Adrenal gland (tissue), 5 donors: Measurements from ENCODE around the gene RAD23A.

Experiments used
- POLR2A ChIP-seq, 2 donors: fragments of 450-650 bp; IDR thresholded peaks; one replicate each; pipeline ENCODE4 v1.6.1; 2017; ENCODE audit warnings: antibody characterized with exemption in 2 of 2, mild to moderate bottlenecking in 2 of 2, moderate library complexity in 1 of 2
- TF ChIP-seq, protein P1 (sequence below), 6 experiments: fragments of 450-650 bp in 4 of 6; fragments of 200-600 bp in 2 of 6; sonication (generic) in 1 of 6; IDR thresholded peaks; 1 replicate in 5 of 6; 2 replicates in 1 of 6; pipeline versions ENCODE4 v1.5.1 to v1.8.0; 2016 to 2021; ENCODE audit warnings: antibody characterized with exemption in 6 of 6, mild to moderate bottlenecking in 2 of 6, moderate library complexity in 1 of 6
- donor health status: DM: no; HTN: no; CAD: no.

DNA sequence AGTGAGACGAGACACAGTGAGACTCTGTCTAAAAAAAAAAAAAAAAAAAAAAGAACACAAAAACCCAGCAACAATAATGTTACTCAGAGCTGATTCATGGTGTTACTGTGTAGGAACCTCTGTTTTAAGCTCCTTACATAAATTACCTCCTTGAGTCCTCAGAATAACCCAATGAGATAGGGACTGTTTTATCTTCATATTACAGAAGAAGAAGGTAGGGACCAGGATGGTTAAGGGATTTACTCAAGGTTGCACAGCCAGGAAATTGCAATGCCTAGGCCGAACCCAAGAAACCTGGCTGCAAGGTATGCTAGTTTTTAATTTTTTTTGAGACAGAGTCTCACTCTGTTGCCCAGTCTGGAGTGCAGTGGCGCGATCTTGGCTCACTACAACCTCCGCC is 22.2 kb downstream of the RAD23A start:
- TF ChIP-seq, protein P1, sequence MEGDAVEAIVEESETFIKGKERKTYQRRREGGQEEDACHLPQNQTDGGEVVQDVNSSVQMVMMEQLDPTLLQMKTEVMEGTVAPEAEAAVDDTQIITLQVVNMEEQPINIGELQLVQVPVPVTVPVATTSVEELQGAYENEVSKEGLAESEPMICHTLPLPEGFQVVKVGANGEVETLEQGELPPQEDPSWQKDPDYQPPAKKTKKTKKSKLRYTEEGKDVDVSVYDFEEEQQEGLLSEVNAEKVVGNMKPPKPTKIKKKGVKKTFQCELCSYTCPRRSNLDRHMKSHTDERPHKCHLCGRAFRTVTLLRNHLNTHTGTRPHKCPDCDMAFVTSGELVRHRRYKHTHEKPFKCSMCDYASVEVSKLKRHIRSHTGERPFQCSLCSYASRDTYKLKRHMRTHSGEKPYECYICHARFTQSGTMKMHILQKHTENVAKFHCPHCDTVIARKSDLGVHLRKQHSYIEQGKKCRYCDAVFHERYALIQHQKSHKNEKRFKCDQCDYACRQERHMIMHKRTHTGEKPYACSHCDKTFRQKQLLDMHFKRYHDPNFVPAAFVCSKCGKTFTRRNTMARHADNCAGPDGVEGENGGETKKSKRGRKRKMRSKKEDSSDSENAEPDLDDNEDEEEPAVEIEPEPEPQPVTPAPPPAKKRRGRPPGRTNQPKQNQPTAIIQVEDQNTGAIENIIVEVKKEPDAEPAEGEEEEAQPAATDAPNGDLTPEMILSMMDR (IDR thresholded peaks at IDR 0.05) = no peak
- no peak for TF ChIP-seq POLR2A (IDR thresholded peaks at IDR 0.05)
